HG02759 (cell line): ENCODE measurements around the gene LRRN2.
"Not testable (repeated sequence)": the region's sequence is repeated elsewhere in the genome, so short reads cannot be mapped to it uniquely, and the experiment has no call there.

ENCODE experiments used
- ATAC-seq: cut with Tn5 transposase; IDR thresholded peaks from one replicate; pipeline ENCODE4 v1.9.1; 2021; ENCODE audit warnings: mild to moderate bottlenecking, moderate library complexity; ENCODE audit not compliant: unreplicated experiment

Gene LRRN2

GRCh38 chr1:204576422-204576821 is 109.1 kb downstream of the LRRN2 start:
- no peak for ATAC-seq

DNA sequence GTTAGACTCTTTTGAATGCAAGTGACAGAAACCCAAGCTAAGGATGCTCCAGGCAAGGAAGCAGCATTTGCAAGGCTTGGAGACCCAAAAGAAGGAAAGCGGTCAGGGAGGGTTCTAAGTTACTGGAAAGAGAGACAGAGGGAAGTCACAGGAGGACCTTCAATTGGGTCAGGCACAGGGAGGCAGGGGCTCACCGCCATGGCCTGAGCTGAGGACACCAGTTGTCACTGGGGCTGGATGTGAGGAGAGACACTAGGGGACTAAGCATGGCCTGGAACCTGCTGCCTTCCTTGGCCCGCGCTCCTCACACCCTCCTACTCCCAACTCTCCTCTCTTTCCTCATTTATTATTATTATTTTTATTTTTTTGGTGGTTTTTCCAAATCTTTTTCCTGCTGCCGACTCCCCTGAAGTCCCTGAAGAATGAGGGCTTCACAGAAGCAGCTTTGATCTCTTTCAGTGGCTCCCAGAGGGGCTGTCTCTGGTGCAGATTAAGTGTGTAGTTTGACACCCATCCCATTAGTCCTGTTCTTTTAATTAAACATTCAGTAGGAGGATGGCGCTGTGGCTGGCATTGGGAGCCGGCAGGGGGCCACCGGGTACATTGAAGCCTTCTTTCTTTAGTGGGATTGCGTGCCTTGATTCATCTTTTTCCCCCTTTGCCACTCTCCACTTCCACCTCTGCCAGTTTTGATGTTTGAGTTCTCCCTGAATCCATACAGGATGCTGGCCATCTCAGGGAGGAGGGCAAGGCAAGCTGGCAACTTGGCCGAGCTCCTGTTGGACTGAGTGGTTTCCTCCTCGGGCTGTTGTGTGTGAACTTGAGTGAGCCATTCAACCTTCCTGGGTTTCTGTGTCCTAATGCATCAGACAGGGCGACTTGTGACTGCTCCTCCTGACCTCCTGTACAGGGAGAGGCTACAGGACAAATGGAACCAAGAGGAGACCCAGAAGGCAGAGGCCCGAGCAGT is 110.0 kb downstream of the LRRN2 start:
- no peak for ATAC-seq

DNA sequence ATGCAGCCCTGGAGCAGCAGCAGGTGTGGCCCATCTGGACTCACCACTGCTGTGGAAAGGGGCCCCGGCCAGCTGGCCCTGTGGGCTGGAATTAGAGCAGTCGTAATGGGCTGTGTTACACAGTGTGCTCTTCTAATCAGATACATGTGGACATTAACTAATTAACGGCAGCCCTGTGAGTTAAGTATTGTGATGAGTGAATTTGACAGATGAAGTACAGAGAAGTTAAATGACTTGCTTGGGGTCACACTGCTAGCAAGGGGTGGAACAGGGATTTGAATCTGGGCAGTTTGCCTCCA is 110.7 kb downstream of the LRRN2 start:
- no peak for ATAC-seq

DNA sequence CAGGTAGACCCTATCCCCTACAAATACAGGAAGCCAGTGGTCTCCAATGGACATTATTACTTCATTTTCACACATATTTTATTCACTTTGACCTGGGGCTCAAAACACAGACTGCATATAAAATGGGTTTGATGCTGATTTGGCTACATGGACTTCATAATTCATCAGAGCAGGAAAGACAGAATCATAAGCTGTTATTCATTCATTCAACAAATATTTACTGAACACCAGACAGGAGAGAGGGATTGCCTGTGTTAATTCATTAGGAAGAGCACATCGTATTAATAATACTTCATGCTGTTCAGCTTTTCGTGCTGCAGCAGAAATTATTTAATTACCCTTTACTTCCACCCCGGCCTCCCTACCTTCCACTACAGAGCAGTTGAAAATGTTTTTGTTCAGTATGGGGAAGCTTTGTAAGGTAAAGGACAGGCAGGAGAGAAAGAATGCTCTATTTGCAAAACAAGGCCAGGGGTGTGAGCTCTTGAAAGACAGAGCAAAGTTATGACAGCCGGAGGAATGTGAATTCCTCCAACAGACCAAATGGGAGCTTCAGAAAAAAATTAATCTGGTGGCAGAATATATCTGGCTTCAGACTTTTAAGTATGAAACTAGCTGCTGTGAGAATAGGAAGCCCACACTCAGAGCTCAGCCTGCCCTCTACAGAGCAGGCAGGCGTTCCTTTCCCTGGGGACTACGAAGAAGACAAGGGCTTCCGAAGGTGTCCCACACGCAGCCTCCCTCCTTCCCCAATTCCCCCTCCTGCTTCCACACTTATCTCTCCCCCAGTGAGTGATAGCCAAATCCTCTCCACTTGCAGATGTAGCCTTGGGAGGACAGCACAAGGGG is 111.3 kb downstream of the LRRN2 start:
- ATAC-seq = no peak

DNA sequence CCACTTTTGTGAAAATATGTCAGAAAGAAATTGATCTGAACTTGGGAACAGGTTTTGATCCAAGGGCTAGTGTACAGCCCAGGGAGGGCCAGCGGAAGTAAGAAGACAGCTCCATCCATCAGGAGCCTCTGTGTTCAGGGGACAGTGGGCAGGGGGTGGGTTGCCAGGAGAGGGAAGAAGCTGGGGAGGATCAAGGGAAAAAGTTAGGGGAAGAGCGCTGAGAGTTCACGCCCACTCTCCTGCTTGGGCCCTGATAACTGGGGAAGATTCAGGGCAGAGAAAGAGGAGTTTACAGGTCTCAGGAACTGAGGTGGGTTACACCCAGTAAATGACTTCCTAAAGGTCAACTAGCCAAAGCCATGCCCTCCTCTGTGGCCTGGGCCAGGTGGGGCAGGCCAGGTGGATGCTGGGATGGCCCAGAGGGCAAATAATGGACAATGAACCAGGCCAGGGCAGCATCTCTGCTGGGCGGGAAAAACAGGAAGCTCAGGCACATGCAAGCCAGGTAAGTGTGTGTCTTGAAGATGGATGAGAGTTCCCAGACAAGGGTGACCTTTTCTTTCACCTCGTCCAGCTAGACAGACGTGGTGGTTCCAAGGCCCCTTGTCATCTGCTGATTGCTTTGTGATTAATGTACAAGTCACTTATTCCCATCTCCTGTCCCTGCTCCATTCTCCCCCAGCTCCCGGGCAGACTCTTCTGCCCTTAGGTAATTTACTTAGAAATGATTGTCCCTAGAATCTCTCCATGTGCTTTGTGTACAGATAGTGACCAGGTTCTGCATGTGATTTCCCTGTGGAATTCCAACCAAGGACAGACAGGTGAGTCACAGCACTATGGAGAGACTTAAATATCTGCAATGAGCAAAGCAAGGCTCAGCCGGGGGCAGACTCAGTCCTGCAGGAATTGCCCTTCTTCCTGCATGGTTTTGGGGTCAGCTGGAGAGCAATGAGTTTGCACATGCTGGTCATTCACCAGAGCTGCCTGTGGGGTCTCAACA is 112.3 kb downstream of the LRRN2 start:
- ATAC-seq = no peak

GRCh38 chr1:204571631-204572030 is 113.9 kb downstream of the LRRN2 start:
- no peak for ATAC-seq

DNA sequence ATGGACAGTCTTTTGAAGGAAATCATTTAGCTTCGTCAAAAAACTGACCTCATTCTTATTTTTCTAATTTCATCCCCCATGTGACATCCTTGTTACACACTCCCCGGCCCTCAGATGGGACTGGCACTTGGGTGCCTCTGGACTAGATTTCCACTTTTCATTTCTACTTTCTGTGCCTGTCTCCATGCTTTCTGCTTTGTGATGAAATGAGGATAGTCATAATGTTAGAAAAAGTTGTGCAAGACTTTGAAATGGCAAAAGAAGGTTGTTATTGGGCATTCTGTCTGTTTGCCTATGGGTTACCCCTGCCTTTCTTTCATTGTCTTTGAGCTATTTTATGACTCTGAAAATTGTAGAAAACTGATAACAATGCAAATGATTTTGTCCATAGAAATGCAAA is 114.4 kb downstream of the LRRN2 start:
- ATAC-seq = no peak

- ATAC-seq = not testable (repeated sequence)
These were observed 115.5 kb downstream of the LRRN2 start for GRCh38 chr1:204570021-204570420.

- ATAC-seq = no peak
These were observed 116.1 kb downstream of the LRRN2 start for GRCh38 chr1:204569478-204569877.

- no peak for ATAC-seq
These were observed 116.8 kb downstream of the LRRN2 start for GRCh38 chr1:204568576-204569315.
